ENCODE measurements around the gene KCNJ5.

DNA sequence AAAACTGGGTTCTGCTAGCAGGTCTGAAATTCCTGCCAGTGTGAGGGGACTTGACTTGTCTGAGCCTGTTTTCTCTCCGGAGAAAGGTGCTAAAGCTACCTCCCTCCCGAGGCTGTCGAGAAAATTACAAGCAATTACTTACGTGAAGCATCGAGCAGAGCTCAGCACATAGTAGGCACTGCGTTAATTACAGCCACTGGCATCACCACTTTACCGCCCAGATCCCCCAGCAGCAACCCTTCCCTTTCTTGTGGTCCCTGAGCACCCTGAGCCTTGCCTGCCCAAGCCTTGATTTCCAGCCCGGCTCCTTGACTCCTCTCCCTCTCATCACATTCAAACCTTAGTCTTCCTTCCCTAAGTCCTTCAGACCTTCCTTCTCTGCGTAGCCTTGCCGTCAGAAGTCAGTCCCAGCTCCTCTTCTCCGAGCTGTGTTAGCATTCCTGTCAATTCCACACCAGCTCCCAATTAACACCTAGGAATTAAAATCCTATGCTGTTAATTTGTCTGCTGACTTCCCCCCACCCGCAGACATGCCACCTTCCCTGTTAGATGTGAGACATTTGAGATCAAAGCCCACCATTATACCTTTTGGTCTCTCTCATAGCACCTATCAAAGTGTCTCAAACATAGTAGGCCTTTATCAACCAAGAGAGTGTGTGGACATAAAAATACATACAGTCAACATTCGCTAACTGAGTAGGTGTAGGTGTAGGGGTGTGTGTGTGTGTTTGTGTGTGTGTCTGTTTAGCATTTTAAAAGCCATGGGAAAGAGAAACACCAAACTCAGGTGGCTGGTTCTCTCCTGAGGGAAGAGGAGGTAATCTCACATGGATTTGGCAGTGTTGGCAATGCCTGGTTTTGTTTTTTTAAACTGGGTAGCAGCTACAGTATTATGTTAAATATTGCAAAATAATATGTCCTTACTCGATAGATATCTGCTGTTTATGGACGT lies 2.8 kb upstream of the KCNJ5 start:
- TF ChIP-seq, protein P1, sequence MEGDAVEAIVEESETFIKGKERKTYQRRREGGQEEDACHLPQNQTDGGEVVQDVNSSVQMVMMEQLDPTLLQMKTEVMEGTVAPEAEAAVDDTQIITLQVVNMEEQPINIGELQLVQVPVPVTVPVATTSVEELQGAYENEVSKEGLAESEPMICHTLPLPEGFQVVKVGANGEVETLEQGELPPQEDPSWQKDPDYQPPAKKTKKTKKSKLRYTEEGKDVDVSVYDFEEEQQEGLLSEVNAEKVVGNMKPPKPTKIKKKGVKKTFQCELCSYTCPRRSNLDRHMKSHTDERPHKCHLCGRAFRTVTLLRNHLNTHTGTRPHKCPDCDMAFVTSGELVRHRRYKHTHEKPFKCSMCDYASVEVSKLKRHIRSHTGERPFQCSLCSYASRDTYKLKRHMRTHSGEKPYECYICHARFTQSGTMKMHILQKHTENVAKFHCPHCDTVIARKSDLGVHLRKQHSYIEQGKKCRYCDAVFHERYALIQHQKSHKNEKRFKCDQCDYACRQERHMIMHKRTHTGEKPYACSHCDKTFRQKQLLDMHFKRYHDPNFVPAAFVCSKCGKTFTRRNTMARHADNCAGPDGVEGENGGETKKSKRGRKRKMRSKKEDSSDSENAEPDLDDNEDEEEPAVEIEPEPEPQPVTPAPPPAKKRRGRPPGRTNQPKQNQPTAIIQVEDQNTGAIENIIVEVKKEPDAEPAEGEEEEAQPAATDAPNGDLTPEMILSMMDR (optimal IDR thresholded peaks at IDR 0.05 in 1 of 3, IDR thresholded peaks at IDR 0.05 in 1 of 3, conservative IDR thresholded peaks at IDR 0.05 in 1 of 3; ENCODE audit: extremely low read depth in 1 of 3, insufficient read depth in 2 of 3, low read length in 3 of 3) = peak; percentile 45 to 60 (median 60)
- no peak for TF ChIP-seq EZH2 (IDR thresholded peaks at IDR 0.05; ENCODE audit: low read length)
